ENCODE measurements around the gene F2RL2. TPM values are rescaled to one million over a fixed set of nuclear protein-coding genes. Genes with fewer than 3 reads are reported as not detected.

F2RL2 gene
- total RNA-seq, 1 donor from 2014 or later = 26.0 TPM

DNA sequence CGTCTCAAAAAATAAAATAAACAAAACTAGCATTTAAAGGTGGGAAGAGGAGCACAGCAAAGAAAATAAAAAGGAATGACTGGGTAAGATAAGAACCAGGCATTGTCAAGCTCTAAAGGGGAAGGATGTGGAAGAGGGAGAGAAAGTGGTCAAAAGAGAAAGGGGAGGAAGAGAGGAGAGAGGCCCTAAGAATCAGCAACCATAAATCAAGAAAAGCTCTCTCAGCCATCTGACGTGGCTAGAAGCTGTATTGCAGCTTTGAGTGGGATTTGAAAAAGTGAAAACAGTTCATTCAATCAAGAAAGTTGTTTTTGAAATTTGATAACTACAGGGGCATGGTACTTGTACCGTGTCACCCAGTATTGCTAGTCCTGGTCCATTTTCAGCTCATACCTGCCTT lies 47.3 kb upstream of the F2RL2 start:
- H3K79me2 ChIP-seq (ENCODE audit: insufficient read depth, low read length) = no peaks in the 10 kb centered on the region
- no peak overlapping the region for H3K4me2 ChIP-seq (ENCODE audit: low read length)
- no peak overlapping the region for H3K9ac ChIP-seq (ENCODE audit: low read length)
- no peaks in the 10 kb centered on the region for H3K27me3 ChIP-seq (ENCODE audit: insufficient read depth, low read length)
- no peaks in the 10 kb centered on the region for H3K9me3 ChIP-seq (ENCODE audit: insufficient read depth, low read depth, low read length)
- H3K4me1 ChIP-seq (ENCODE audit: insufficient read depth, low read length) = no peaks in the 10 kb centered on the region
- Mint-ChIP-seq H3K9me3 (ENCODE audit: unreplicated experiment) (no peaks in the 10 kb centered on the region), H3K4me1 (ENCODE audit: low read depth, unreplicated experiment) (peaks cover 5% of the 10 kb centered on the region), H3K4me3 (ENCODE audit: unreplicated experiment) (no peak overlapping the region), H3K27ac (ENCODE audit: unreplicated experiment) (no peak overlapping the region), H3K27me3 (ENCODE audit: low read depth, unreplicated experiment) (no peaks in the 10 kb centered on the region), H3K36me3 (ENCODE audit: low read depth, unreplicated experiment) (no peaks in the 10 kb centered on the region)
- TF ChIP-seq, protein P1, sequence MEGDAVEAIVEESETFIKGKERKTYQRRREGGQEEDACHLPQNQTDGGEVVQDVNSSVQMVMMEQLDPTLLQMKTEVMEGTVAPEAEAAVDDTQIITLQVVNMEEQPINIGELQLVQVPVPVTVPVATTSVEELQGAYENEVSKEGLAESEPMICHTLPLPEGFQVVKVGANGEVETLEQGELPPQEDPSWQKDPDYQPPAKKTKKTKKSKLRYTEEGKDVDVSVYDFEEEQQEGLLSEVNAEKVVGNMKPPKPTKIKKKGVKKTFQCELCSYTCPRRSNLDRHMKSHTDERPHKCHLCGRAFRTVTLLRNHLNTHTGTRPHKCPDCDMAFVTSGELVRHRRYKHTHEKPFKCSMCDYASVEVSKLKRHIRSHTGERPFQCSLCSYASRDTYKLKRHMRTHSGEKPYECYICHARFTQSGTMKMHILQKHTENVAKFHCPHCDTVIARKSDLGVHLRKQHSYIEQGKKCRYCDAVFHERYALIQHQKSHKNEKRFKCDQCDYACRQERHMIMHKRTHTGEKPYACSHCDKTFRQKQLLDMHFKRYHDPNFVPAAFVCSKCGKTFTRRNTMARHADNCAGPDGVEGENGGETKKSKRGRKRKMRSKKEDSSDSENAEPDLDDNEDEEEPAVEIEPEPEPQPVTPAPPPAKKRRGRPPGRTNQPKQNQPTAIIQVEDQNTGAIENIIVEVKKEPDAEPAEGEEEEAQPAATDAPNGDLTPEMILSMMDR (IDR thresholded peaks at IDR 0.05; ENCODE audit: insufficient read depth, low read depth, low read length) = no peak
- TF ChIP-seq EZH2 (IDR thresholded peaks at IDR 0.05; ENCODE audit: insufficient read depth, low read length) = no peak
- DNase-seq (ENCODE audit: low read depth) (no peak), FAIRE-seq (no peak)
- no peaks in the 10 kb centered on the region for H3K36me3 ChIP-seq (ENCODE audit: insufficient read depth, low read length)
- H2AFZ ChIP-seq (ENCODE audit: low read depth, low read length) = no peak overlapping the region
- H4K20me1 ChIP-seq (ENCODE audit: insufficient read depth, low read length) = no peaks in the 10 kb centered on the region
- H3K27ac ChIP-seq (ENCODE audit: low read depth, low read length) = no peak overlapping the region
- H3K4me3 ChIP-seq (ENCODE audit: insufficient read depth, low read depth, low read length) = no peak overlapping the region

- no peaks in the 10 kb centered on the region for H3K27me3 ChIP-seq (ENCODE audit: insufficient read depth, low read length)
- no peak overlapping the region for H3K9ac ChIP-seq (ENCODE audit: low read length)
- no peaks in the 10 kb centered on the region for H3K4me1 ChIP-seq (ENCODE audit: insufficient read depth, low read length)
- no peaks in the 10 kb centered on the region for H3K9me3 ChIP-seq (ENCODE audit: insufficient read depth, low read depth, low read length)
- H3K4me2 ChIP-seq (ENCODE audit: low read length) = no peak overlapping the region
- no peak overlapping the region for H2AFZ ChIP-seq (ENCODE audit: low read depth, low read length)
- DNase-seq (ENCODE audit: low read depth) (no peak), FAIRE-seq (no peak)
- H3K9me3 Mint-ChIP-seq (ENCODE audit: unreplicated experiment) = no peaks in the 10 kb centered on the region
- H3K4me3 ChIP-seq (ENCODE audit: insufficient read depth, low read depth, low read length) = no peak overlapping the region
- H3K79me2 ChIP-seq (ENCODE audit: insufficient read depth, low read length) = no peaks in the 10 kb centered on the region
- TF ChIP-seq EZH2 (IDR thresholded peaks at IDR 0.05; ENCODE audit: insufficient read depth, low read length) = no peak
- TF ChIP-seq, protein P1 (IDR thresholded peaks at IDR 0.05; ENCODE audit: insufficient read depth, low read depth, low read length) = no peak
- no peaks in the 10 kb centered on the region for H3K36me3 ChIP-seq (ENCODE audit: insufficient read depth, low read length)
- peaks cover 5% of the 10 kb centered on the region for H3K4me1 Mint-ChIP-seq (ENCODE audit: low read depth, unreplicated experiment)
- H3K27ac Mint-ChIP-seq (ENCODE audit: unreplicated experiment) = no peak overlapping the region
- no peak overlapping the region for H3K4me3 Mint-ChIP-seq (ENCODE audit: unreplicated experiment)
- H3K27ac ChIP-seq (ENCODE audit: low read depth, low read length) = no peak overlapping the region
- H4K20me1 ChIP-seq (ENCODE audit: insufficient read depth, low read length) = no peaks in the 10 kb centered on the region
- no peaks in the 10 kb centered on the region for H3K27me3 Mint-ChIP-seq (ENCODE audit: low read depth, unreplicated experiment)
- no peaks in the 10 kb centered on the region for H3K36me3 Mint-ChIP-seq (ENCODE audit: low read depth, unreplicated experiment)
These were observed 46.0 kb upstream of the F2RL2 start for GRCh38 chr5:76669245-76669644.

- Mint-ChIP-seq H3K9me3 (ENCODE audit: unreplicated experiment) (no peaks in the 10 kb centered on the region), H3K27me3 (ENCODE audit: low read depth, unreplicated experiment) (no peaks in the 10 kb centered on the region), H3K4me1 (ENCODE audit: low read depth, unreplicated experiment) (peaks cover 5% of the 10 kb centered on the region), H3K4me3 (ENCODE audit: unreplicated experiment) (no peak overlapping the region), H3K27ac (ENCODE audit: unreplicated experiment) (no peak overlapping the region), H3K36me3 (ENCODE audit: low read depth, unreplicated experiment) (no peaks in the 10 kb centered on the region)
- Histone ChIP-seq H3K4me1 (ENCODE audit: insufficient read depth, low read length) (no peaks in the 10 kb centered on the region), H3K4me3 (ENCODE audit: insufficient read depth, low read depth, low read length) (no peak overlapping the region), H3K79me2 (ENCODE audit: insufficient read depth, low read length) (no peaks in the 10 kb centered on the region), H3K9ac (ENCODE audit: low read length) (no peak overlapping the region), H3K27me3 (ENCODE audit: insufficient read depth, low read length) (no peaks in the 10 kb centered on the region), H3K4me2 (ENCODE audit: low read length) (no peak overlapping the region), H3K9me3 (ENCODE audit: insufficient read depth, low read depth, low read length) (no peaks in the 10 kb centered on the region), H3K36me3 (ENCODE audit: insufficient read depth, low read length) (no peaks in the 10 kb centered on the region), H3K27ac (ENCODE audit: low read depth, low read length) (no peak overlapping the region), H2AFZ (ENCODE audit: low read depth, low read length) (no peak overlapping the region), H4K20me1 (ENCODE audit: insufficient read depth, low read length) (no peaks in the 10 kb centered on the region)
- DNase-seq (ENCODE audit: low read depth) = no peak
- no peak for FAIRE-seq
- TF ChIP-seq, protein P1 (IDR thresholded peaks at IDR 0.05; ENCODE audit: insufficient read depth, low read depth, low read length) = no peak
- TF ChIP-seq EZH2 (IDR thresholded peaks at IDR 0.05; ENCODE audit: insufficient read depth, low read length) = no peak
These were observed 44.3 kb upstream of the F2RL2 start for GRCh38 chr5:76667495-76667894.
